ENCODE measurements around the gene PPP6R1. TPM values are rescaled to one million over a fixed set of nuclear protein-coding genes. Genes with fewer than 3 reads are reported as not detected.
A peak's percentile ranks its signal among the peaks of the same experiment; 100 is the strongest.

PPP6R1 gene
- polyA plus RNA-seq, 1 of the 3 experiments (the other 2 are of a cell fraction), result 47.8 TPM

- Histone ChIP-seq H3K27ac (ENCODE audit: low read depth in 2 of 2, low read length in 1 of 2) (no peak overlapping the region), H4K20me1 (ENCODE audit: insufficient read depth) (peaks cover 15% of the 10 kb centered on the region), H3K4me3 (ENCODE audit: low read depth in 2 of 2, low read length in 1 of 2) (no peak overlapping the region), H3K79me2 (ENCODE audit: insufficient read depth) (peaks cover 20% of the 10 kb centered on the region), H3F3A (replicated peaks; ENCODE audit: insufficient read depth) (peaks cover 2% of the 10 kb centered on the region), H3K27me3 (ENCODE audit: insufficient read depth) (no peaks in the 10 kb centered on the region), H3K36me3 (replicated peaks in 1 of 2; ENCODE audit: control insufficient read depth in 1 of 2, insufficient read depth in 2 of 2, low read length in 1 of 2) (peaks cover 0 to 5% of the 10 kb centered on the region in 2 experiments), H3K4me1 (ENCODE audit: control insufficient read depth in 1 of 2, insufficient read depth in 2 of 2, low read depth in 1 of 2, low read length in 1 of 2) (peaks cover 9 to 15% of the 10 kb centered on the region in 2 experiments; a peak in 3 of 4 replicates), H3K9me3 (no peaks in the 10 kb centered on the region), H3K9ac (no peak overlapping the region), H3K4me2 (no peak overlapping the region), H3K9me2 (no peaks in the 10 kb centered on the region), H2AFZ (ENCODE audit: low read depth) (no peak overlapping the region)
- WGBS (ENCODE audit: low lambda C conversion rate), result 99% methylated on average over 11 of the region's 13 CpGs
- ChIA-PET CTCF (interaction anchor here (1.1 to 1.3 kb wide), 3 partner anchors 16 to 101 kb away, joined by 3 read pairs; partner anchors contain the start of gene TMEM86B), POLR2A (interaction anchor here (0.9 kb wide), 1 partner anchor 13 kb away, joined by 10 read pairs; no protein-coding TSS in a partner anchor)
- DNase-seq, result peak; percentile 32
- no peak for TF ChIP-seq FOSL2 (IDR thresholded peaks at IDR 0.05; ENCODE audit: borderline replicate concordance, low read depth)
- no peak for TF ChIP-seq RXRA (IDR thresholded peaks at IDR 0.05; ENCODE audit: borderline replicate concordance, low read depth)
- TF ChIP-seq NRF1 (IDR thresholded peaks at IDR 0.05; ENCODE audit: low read depth, low read length), result no peak
- no peak for TF ChIP-seq TCF12 (IDR thresholded peaks at IDR 0.05)
- no peak for TF ChIP-seq YY1 (IDR thresholded peaks at IDR 0.05; ENCODE audit: low read depth)
- TF ChIP-seq GATA2 (CRISPR knock-in tag; IDR thresholded peaks at IDR 0.05), result no peak
- TF ChIP-seq MEF2A (IDR thresholded peaks at IDR 0.05; ENCODE audit: borderline replicate concordance, low read depth), result no peak
- TF ChIP-seq, protein P1, sequence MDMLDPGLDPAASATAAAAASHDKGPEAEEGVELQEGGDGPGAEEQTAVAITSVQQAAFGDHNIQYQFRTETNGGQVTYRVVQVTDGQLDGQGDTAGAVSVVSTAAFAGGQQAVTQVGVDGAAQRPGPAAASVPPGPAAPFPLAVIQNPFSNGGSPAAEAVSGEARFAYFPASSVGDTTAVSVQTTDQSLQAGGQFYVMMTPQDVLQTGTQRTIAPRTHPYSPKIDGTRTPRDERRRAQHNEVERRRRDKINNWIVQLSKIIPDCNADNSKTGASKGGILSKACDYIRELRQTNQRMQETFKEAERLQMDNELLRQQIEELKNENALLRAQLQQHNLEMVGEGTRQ (IDR thresholded peaks at IDR 0.05; ENCODE audit: borderline replicate concordance, low read depth, low read length), result no peak
- no peak for TF ChIP-seq SMC3 (IDR thresholded peaks at IDR 0.05; ENCODE audit: low read depth, low read length)
- TF ChIP-seq, protein P2, sequence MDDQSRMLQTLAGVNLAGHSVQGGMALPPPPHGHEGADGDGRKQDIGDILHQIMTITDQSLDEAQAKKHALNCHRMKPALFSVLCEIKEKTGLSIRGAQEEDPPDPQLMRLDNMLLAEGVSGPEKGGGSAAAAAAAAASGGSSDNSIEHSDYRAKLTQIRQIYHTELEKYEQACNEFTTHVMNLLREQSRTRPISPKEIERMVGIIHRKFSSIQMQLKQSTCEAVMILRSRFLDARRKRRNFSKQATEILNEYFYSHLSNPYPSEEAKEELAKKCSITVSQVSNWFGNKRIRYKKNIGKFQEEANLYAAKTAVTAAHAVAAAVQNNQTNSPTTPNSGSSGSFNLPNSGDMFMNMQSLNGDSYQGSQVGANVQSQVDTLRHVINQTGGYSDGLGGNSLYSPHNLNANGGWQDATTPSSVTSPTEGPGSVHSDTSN (IDR thresholded peaks at IDR 0.05), result no peak
Measured at GRCh38 chr19:55261671-55262126, 2.9 kb upstream of the PPP6R1 start.

- Histone ChIP-seq H3K36me3 (replicated peaks in 1 of 2; ENCODE audit: control insufficient read depth in 1 of 2, insufficient read depth in 2 of 2, low read length in 1 of 2) (peaks cover 0 to 4% of the 10 kb centered on the region in 2 experiments), H3F3A (replicated peaks; ENCODE audit: insufficient read depth) (peaks cover 2% of the 10 kb centered on the region), H3K4me3 (ENCODE audit: low read depth in 2 of 2, low read length in 1 of 2) (peak overlapping the region; percentile 43 to 57), H3K9me2 (no peaks in the 10 kb centered on the region), H3K4me1 (ENCODE audit: control insufficient read depth in 1 of 2, insufficient read depth in 2 of 2, low read depth in 1 of 2, low read length in 1 of 2) (peaks cover 17 to 26% of the 10 kb centered on the region in 2 experiments; a peak in 3 of 4 replicates), H3K79me2 (ENCODE audit: insufficient read depth) (peaks cover 40% of the 10 kb centered on the region), H3K9me3 (no peaks in the 10 kb centered on the region), H4K20me1 (ENCODE audit: insufficient read depth) (peaks cover 35% of the 10 kb centered on the region), H3K27me3 (ENCODE audit: insufficient read depth) (no peaks in the 10 kb centered on the region), H2AFZ (ENCODE audit: low read depth) (peak overlapping the region; percentile 69), H3K9ac (peak overlapping the region; percentile 79), H3K27ac (ENCODE audit: low read depth in 2 of 2, low read length in 1 of 2) (peak overlapping the region; percentile 84 to 98), H3K4me2 (peak overlapping the region; percentile 74)
- ChIA-PET POLR2A (interaction anchor here (0.7 to 2.3 kb wide), 12 partner anchors 9 to 148 kb away, joined by 3 to 19 read pairs (median 7); partner anchors contain the start of genes HSPBP1, KMT5C, SYT5 and TMEM86B), CTCF (interaction anchor here (0.7 to 2.2 kb wide), 11 partner anchors 19 to 159 kb away, joined by 3 to 7 read pairs (median 5); partner anchors contain the start of genes DNAAF3 and TMEM86B)
- no peak for DNase-seq
- TF ChIP-seq GATA2 (CRISPR knock-in tag; IDR thresholded peaks at IDR 0.05) (0 out of 2 replicates have a peak, but pooled peaks have one; percentile 10), MAX (IDR thresholded peaks at IDR 0.05; ENCODE audit: low read depth) (no peak)
- TF ChIP-seq, protein P3, sequence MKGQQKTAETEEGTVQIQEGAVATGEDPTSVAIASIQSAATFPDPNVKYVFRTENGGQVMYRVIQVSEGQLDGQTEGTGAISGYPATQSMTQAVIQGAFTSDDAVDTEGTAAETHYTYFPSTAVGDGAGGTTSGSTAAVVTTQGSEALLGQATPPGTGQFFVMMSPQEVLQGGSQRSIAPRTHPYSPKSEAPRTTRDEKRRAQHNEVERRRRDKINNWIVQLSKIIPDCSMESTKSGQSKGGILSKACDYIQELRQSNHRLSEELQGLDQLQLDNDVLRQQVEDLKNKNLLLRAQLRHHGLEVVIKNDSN (IDR thresholded peaks at IDR 0.05; ENCODE audit: borderline replicate concordance, low read depth), result no peak
- 52% methylated on average over 28 of the region's 29 CpGs for WGBS (ENCODE audit: low lambda C conversion rate)
Measured at GRCh38 chr19:55259540-55260210, 858 bp upstream of the PPP6R1 start.

All from SK-N-SH (cell line).